ENCODE results near the gene SLC38A10.

The SLC38A10 gene

GRCh38 chr17:81279278-81280275 is 15.5 kb downstream of the SLC38A10 start:
- no peak overlapping the region for H3K4me3 ChIP-seq (ENCODE audit: low read depth, low read length)

DNA sequence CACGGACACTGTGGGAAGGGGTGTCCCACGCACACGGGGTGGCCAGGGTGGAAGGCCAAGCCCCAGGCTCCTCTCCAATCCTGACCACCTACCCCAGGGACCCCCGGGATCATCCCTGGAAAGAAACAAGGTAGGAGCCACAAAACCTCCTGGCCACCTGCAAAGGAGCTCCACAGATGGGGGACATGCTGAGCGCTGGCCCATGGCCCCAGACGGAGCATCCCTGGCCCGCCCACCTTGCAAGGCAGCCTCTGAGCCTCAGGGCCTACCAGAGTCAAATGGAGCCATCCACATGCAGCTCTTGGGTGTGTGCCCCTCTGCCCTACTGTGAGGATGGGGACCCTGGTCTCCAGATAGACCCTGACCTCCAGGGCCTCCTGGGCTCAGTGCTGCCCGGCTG is 16.3 kb downstream of the SLC38A10 start:
- H3K4me3 ChIP-seq (ENCODE audit: low read depth, low read length) = no peak overlapping the region

DNA sequence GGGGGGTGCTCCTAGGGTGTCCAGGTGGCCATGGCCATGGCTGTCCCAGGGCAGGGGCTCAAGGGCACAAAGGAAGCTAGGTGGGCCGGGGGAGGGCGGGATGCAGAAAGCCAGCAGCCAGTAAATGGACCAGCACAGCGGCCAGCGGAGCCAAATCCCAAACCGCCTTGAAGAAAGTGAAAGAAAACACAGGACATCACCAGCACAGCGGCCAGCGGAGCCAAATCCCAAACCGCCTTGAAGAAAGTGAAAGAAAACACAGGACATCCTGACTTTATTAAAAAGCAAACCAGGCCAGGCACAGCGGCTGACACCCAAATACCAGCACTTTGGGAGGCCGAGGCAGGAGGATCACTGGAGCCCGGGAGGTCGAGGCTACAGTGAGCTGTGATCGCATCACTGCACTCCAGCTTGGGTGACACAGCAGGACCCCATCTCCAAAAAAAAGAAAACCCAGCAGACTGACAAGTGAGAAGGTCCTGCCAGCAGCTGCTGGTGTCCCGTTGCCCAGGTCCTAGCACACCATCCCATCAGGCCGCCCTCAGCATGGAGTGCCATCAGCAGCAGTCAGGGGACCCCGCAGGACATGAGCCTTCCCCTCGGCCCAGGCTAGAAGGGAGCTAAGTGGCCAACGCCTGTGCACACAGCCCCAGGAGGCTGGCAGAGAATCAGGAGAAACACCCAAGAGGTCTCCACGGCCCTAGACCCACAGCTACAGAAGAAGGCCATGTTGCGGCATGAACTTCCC is 17.0 kb downstream of the SLC38A10 start:
- H3K4me3 ChIP-seq (ENCODE audit: low read depth, low read length) = no peak overlapping the region

GRCh38 chr17:81277421-81277820 is 17.7 kb downstream of the SLC38A10 start:
- no peak overlapping the region for H3K4me3 ChIP-seq (ENCODE audit: low read depth, low read length)

DNA sequence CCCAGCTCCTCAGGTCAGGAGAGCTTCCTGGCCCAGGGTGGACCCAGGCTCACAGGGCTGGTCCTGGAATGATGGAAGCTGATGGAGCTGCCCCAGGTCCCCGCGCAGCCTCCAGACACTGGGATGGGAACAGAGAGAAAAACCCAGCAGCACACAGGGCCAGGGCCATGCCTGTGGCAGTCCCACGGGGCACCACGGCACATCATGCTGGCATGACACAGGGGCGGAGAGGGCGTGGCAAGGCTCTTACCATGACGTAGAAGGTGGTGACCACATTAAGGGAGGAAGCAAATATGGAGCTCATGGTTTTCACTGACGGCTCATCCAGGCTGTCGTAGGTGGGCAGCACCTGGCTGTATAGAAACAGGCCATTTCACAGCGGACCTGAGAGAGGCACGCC is 18.3 kb downstream of the SLC38A10 start:
- H3K4me3 ChIP-seq (ENCODE audit: low read depth, low read length) = no peak overlapping the region

GRCh38 chr17:81274471-81274855 is 20.6 kb downstream of the SLC38A10 start:
- H3K4me3 ChIP-seq (ENCODE audit: low read depth, low read length) = no peak overlapping the region

DNA sequence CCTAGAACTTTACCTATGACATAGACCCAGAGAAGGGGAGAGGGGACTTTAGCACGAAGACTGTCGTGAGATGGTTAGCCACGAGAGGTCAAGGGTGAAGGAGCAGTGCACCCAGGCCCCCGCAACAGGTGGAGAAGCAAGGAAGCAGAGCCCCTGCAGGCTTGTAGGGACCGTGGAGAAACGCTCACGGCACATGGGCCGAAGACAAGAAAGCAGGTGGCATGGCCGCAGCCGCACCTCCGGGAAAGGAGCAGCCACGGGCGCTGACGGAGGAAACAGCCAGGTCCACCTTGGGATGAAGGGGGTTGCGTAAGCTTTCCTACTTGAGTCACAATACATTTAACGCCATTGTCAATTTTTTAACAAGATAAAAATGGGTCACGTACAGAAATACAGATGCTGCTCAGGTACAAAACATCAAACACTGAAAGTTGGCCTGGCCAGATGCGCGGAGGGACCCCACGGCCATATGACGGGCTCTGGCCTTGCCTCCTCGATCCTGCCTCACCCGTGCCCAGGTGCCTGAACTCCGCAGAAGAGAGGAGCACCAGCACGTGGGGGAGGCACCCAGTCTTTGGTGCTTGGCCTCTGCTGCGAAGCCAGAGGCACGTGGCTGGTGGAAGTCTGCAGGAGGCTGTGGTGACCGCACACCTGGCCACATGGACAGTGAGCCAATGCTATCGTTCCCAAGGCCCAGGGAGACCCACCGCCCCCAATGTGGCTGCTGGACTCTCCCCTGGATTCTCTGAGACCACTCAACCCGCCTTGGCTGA is 21.2 kb downstream of the SLC38A10 start:
- no peak overlapping the region for H3K4me3 ChIP-seq (ENCODE audit: low read depth, low read length)

- no peak overlapping the region for H3K4me3 ChIP-seq (ENCODE audit: low read depth, low read length)
Observed at GRCh38 chr17:81272616-81273015, 22.5 kb downstream of the SLC38A10 start.

GRCh38 chr17:81271226-81271625 is 23.9 kb downstream of the SLC38A10 start:
- no peak overlapping the region for H3K4me3 ChIP-seq (ENCODE audit: low read depth, low read length)

DNA sequence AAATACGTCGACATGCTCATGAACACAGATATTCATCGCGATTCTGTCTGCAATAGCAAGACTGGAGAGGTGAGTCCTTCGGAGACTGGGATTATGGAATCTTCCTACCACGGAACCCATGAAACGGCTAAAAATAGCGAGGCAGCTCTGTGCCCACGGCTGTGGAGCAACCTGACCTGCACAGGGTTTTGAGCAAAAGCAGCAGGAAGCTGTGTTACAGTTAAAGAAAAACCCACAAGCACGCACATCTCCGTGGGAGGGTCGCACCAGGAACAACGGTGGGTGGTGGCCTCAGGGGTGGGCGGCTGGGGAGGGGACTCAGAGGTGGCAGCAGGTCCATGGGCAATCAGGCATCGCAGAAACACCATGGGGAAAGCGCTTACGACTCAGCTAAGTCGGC is 24.8 kb downstream of the SLC38A10 start:
- no peak overlapping the region for H3K4me3 ChIP-seq (ENCODE audit: low read depth, low read length)

DNA sequence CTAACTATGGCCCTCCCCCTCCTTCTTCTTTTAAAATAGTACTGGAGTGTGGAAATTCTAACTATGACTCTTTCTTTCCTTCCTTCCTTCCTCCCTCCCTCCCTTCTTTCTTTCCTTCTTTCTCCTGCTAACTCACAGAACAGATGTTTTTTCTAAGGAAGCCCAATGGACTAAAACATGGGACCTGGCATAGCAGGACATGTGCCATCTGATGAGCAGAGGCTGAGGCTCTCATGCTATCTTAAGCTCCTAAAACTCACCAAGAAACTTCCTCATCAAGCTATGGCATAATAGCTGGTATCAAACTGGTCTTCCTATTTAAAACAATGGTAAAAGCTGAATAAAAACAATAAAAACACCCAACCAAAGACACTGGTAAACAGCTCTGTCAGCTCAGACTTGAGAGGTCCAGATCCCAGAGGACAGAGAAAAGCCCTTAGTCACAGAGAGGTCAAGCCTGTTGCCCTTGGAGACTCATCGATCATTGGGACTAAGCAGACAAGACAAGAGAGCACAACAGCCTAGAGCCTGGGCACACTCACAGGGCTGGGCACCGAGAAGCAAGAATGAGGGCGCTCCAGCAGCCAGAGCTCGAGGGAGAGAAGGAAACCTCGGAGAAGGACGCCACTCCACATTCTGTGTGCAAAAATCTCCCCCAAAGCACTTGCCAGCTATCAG is 27.6 kb downstream of the SLC38A10 start:
- no peak overlapping the region for H3K4me3 ChIP-seq (ENCODE audit: low read depth, low read length)

GRCh38 chr17:81265576-81265975 is 29.5 kb downstream of the SLC38A10 start:
- H3K4me3 ChIP-seq (ENCODE audit: low read depth, low read length) = no peak overlapping the region

GRCh38 chr17:81264640-81265039 is 30.5 kb downstream of the SLC38A10 start:
- no peak overlapping the region for H3K4me3 ChIP-seq (ENCODE audit: low read depth, low read length)

DNA sequence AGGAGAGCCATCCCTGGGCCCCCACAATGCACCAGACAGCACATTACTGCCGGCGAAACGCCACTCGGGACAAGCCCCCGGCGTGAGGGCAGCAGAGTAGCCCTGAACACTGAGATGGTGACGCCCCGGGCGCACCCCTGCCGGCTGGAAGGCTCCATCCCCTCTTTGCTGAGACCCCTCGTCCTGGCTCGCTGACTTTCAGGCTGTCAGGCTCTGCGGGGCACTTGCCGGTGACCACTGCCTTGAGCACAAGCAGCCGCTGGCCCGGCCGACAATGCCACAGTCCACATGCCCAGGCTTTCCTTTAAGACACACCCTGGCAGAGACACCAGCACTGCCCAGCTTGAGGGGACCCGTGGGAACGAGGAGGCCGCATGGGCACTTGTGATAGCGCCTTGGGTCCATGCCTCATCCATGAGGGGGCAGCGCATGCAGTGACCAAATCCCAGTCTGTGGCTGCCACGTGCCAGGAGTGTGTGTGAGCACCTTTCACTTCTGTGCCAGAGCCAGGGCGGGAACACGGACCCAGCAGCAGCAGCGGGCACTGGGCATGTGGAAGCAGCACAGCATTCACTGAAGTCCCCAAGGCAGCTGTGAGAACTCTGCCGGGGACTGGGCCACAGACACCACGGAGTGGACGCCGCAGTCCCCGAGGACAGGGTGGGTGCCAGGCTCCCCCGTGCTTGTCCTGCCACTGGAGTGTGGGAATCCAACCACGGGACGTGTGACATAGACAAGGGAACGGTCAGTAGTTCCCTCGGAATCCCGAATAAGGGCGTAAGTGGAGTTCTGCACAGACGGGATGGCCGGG is 31.5 kb downstream of the SLC38A10 start:
- H3K4me3 ChIP-seq (ENCODE audit: low read depth, low read length) = no peak overlapping the region

GRCh38 chr17:81261582-81262336 is 33.3 kb downstream of the SLC38A10 start:
- no peak overlapping the region for H3K4me3 ChIP-seq (ENCODE audit: low read depth, low read length)

- no peak overlapping the region for H3K4me3 ChIP-seq (ENCODE audit: low read depth, low read length)
Observed at GRCh38 chr17:81261096-81261495, 34.0 kb downstream of the SLC38A10 start.

GRCh38 chr17:81260641-81261040 is 34.5 kb downstream of the SLC38A10 start:
- H3K4me3 ChIP-seq (ENCODE audit: low read depth, low read length) = no peak overlapping the region

DNA sequence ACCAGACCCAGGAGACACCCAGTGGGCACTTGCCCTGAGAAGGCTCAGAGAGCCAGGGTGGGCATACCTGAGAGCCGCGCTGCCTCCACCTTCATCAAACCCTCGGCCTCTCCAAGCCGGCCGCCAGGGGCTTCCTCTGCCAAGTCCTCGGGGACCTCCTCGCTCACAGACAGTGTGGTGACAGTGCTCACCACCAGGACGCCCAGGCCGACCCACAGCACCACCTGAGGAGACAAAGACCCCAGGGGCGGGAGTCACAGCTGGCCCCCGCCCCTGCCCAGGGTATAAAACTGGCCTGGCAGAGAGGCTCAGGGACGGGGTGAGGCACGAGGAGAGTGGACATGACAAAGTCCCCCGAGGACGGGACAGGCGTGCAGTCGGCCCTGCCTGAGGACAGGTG is 34.9 kb downstream of the SLC38A10 start:
- no peak overlapping the region for H3K4me3 ChIP-seq (ENCODE audit: low read depth, low read length)

DNA sequence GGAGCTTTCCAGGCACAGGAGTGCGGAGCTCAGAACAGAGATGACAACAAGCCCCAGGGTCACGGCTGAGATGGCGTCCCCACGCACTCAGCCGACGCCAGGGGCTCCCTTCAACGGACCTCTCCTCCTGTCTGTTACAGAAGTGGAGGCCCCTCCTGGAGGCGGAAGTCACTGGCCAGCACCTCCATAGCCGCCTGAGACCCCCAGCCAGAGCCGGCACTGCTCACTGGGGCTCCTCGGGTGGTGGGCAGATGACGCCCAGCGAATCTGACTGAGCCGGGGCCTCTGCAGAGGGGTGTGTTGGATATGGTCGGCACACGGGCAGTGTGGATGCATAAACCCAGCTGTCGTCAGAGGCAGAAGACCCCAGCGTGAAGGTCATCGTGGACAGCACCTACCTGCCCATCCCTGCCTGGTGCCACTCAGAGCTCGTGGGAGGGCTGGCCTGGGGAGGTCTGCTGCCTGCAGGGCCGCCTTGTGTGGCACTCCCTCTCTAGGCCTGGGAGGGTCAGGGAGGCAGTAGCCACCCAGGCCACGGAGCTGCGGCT is 36.0 kb downstream of the SLC38A10 start:
- H3K4me3 ChIP-seq (ENCODE audit: low read depth, low read length) = no peak overlapping the region
